GM12878 (cell line): ENCODE measurements around the gene SCAMP4. TPM values are rescaled to one million over a fixed set of nuclear protein-coding genes. Genes with fewer than 3 reads are reported as not detected.

Experiments used
- BMI1 ChIP-seq: fragments of 450-650 bp; IDR thresholded peaks from 2 replicates; pipeline ENCODE4 v1.6.1; 2016; ENCODE audit warnings: mild to moderate bottlenecking, moderate library complexity, borderline replicate concordance
- GABPA ChIP-seq: IDR thresholded peaks from 2 replicates; pipeline ENCODE4 v1.6.1; 2014; ENCODE audit warnings: antibody characterized with exemption, low read depth, mild to moderate bottlenecking, inconsistent platforms
- JUND ChIP-seq: IDR thresholded peaks from 2 replicates; pipeline ENCODE4 v1.6.1; 2012; ENCODE audit warnings: low read depth, mild to moderate bottlenecking, low read length, improper control_type of control experiment, moderate library complexity
- MXI1 ChIP-seq: fragments of 150-350 bp; IDR thresholded peaks from 2 replicates; pipeline ENCODE4 v1.6.1; 2011; ENCODE audit warnings: low read depth, mild to moderate bottlenecking, inconsistent platforms, low read length, improper control_type of control experiment
- NFXL1 ChIP-seq: fragments of 450-650 bp; IDR thresholded peaks from 2 replicates; pipeline ENCODE4 v1.6.1; 2017; ENCODE audit warnings: antibody characterized with exemption, mild to moderate bottlenecking, borderline replicate concordance
- RAD51 ChIP-seq: fragments of 450-650 bp; IDR thresholded peaks from 2 replicates; pipeline ENCODE4 v1.6.1; 2016; ENCODE audit warnings: moderate library complexity, mild to moderate bottlenecking, inconsistent platforms
- ZNF207 ChIP-seq: fragments of 450-650 bp; IDR thresholded peaks from 2 replicates; pipeline ENCODE4 v1.6.1; 2014; ENCODE audit warnings: antibody characterized with exemption, mild to moderate bottlenecking, borderline replicate concordance
- polyA plus RNA-seq, 11 experiments: library from polyadenylated mRNA; depleted of rRNA in 4 of 11; unstranded in 6 of 11; stranded (reverse) in 5 of 11; fragments of >200 nt; fragmentation: Nextera tagmentation in 4 of 11; fragmentation: Illumina TruSeq in 1 of 11; extraction: Ambion mirVana in 4 of 11; extraction: Trizol in 1 of 11; gene quantifications; 1 replicate in 1 of 11; 2 replicates in 10 of 11; pipeline versions ENCODE4 v1.2.1 to v1.2.3, GENCODE V29; 2011 to 2016; ENCODE audit warnings: inconsistent platforms in 2 of 11, missing spikeins in 2 of 11, low read depth in 1 of 11
- total RNA-seq, 4 experiments: library from RNA; depleted of rRNA in 3 of 4; stranded (reverse); fragments of >200 nt in 3 of 4; fragmentation: Illumina TruSeq in 1 of 4; extraction: Trizol in 1 of 4; gene quantifications; 2 replicates each; pipeline versions ENCODE4 v1.2.1 to v1.2.3, GENCODE V29; 2013 to 2021
- TF ChIP-seq, protein P1 (sequence below): IDR thresholded peaks from 2 replicates; pipeline ENCODE4 v1.6.1; 2012; ENCODE audit warnings: low read depth, low read length, improper control_type of control experiment
- TF ChIP-seq, protein P2 (sequence below): fragments of 450-650 bp; IDR thresholded peaks from 2 replicates; pipeline ENCODE4 v1.6.1; 2018; ENCODE audit warnings: mild to moderate bottlenecking, low read depth, moderate library complexity; ENCODE audit not compliant: partially characterized antibody
- TF ChIP-seq, protein P3 (sequence below): fragments of 450-650 bp; IDR thresholded peaks from 2 replicates; pipeline ENCODE4 v1.6.1; 2017; ENCODE audit warnings: mild to moderate bottlenecking

SCAMP4 gene
- total and polyA plus RNA-seq, 10 of the 15 experiments (the other 5 are each of a cell fraction or from before 2014, with no cell fraction given), result 0.63 to 34.7 (median 12.8) TPM

DNA sequence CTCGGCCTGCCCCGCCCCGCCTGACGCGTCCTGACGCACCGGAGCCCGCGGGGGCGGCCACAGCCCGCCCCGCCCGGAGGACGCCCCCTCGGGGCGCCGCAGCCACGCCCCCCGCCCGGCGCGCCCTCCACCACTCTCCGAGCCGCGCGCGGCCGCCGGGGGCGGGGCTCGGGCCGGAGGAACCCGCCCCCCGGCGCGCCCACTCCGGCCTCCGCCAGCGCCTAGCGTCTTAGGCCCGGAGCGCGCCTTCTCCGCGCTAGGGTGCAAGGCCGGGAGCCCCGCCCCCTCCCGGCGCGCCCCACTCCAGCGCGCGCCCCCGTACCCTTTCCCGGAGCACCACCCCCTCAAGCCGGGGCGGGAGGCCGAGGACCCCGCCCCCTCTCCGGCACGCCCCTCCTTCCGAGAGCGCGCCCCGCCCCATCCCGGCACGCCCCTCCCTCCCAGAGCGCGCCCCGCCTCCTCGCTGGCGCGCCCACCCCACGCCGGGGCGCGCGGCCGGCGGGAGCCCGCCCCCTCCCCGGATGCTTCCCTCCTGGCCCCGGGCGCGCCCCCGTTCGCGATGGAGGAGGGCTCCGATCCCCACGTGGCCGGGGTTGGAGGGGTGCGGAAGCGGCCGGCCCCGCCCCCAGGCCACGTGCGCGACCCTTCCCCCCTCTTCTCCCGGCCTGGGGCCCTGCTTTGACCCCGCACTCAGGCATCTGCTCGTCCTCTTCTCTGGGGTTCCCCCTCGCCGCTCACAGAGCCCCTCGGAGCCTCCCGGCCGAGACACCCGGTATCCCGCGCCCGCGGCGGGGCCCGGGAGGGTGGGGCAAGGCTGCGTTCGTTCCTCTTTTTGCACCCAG, 41.3 kb upstream of the SCAMP4 start (continued):
- TF ChIP-seq, protein P1, sequence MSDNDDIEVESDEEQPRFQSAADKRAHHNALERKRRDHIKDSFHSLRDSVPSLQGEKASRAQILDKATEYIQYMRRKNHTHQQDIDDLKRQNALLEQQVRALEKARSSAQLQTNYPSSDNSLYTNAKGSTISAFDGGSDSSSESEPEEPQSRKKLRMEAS, result peak; percentile 99
- no peak for TF ChIP-seq BMI1
- no peak for TF ChIP-seq GABPA
- TF ChIP-seq RAD51, result peak; percentile 89
- TF ChIP-seq ZNF207, result peak; percentile 32; the same call in 1 of the 2 replicates
- TF ChIP-seq NFXL1, result no peak
- TF ChIP-seq, protein P2, sequence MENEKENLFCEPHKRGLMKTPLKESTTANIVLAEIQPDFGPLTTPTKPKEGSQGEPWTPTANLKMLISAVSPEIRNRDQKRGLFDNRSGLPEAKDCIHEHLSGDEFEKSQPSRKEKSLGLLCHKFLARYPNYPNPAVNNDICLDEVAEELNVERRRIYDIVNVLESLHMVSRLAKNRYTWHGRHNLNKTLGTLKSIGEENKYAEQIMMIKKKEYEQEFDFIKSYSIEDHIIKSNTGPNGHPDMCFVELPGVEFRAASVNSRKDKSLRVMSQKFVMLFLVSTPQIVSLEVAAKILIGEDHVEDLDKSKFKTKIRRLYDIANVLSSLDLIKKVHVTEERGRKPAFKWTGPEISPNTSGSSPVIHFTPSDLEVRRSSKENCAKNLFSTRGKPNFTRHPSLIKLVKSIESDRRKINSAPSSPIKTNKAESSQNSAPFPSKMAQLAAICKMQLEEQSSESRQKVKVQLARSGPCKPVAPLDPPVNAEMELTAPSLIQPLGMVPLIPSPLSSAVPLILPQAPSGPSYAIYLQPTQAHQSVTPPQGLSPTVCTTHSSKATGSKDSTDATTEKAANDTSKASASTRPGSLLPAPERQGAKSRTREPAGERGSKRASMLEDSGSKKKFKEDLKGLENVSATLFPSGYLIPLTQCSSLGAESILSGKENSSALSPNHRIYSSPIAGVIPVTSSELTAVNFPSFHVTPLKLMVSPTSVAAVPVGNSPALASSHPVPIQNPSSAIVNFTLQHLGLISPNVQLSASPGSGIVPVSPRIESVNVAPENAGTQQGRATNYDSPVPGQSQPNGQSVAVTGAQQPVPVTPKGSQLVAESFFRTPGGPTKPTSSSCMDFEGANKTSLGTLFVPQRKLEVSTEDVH, result no peak
- TF ChIP-seq, protein P3, sequence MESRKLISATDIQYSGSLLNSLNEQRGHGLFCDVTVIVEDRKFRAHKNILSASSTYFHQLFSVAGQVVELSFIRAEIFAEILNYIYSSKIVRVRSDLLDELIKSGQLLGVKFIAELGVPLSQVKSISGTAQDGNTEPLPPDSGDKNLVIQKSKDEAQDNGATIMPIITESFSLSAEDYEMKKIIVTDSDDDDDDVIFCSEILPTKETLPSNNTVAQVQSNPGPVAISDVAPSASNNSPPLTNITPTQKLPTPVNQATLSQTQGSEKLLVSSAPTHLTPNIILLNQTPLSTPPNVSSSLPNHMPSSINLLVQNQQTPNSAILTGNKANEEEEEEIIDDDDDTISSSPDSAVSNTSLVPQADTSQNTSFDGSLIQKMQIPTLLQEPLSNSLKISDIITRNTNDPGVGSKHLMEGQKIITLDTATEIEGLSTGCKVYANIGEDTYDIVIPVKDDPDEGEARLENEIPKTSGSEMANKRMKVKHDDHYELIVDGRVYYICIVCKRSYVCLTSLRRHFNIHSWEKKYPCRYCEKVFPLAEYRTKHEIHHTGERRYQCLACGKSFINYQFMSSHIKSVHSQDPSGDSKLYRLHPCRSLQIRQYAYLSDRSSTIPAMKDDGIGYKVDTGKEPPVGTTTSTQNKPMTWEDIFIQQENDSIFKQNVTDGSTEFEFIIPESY, result no peak
- TF ChIP-seq MXI1, result peak; percentile 99
- TF ChIP-seq JUND, result no peak
